HepG2 (cell line): ENCODE measurements around the gene TEF. TPM values are rescaled to one million over a fixed set of nuclear protein-coding genes. Genes with fewer than 3 reads are reported as not detected.
A peak's percentile ranks its signal among the peaks of the same experiment; 100 is the strongest.

Source experiments
- EED ChIP-seq: sonication (generic); formaldehyde crosslinking; IDR thresholded peaks from 2 replicates; pipeline ENCODE4 v1.5.0; 2020; ENCODE audit warnings: mild to moderate bottlenecking, missing genetic modification reagents
- HOXD1 ChIP-seq: sonication (generic); formaldehyde crosslinking; IDR thresholded peaks from 2 replicates; pipeline ENCODE4 v1.5.0; 2020; ENCODE audit warnings: missing genetic modification reagents
- MAX ChIP-seq: IDR thresholded peaks from 2 replicates; pipeline ENCODE4 v1.6.1; 2012; ENCODE audit warnings: inconsistent platforms
- ZNF33B ChIP-seq: sonication (generic); formaldehyde crosslinking; IDR thresholded peaks from 2 replicates; pipeline ENCODE4 v1.5.1; 2020; ENCODE audit warnings: mild to moderate bottlenecking, missing genetic modification reagents
- ZNF431 ChIP-seq: sonication (generic); formaldehyde crosslinking; IDR thresholded peaks from 2 replicates; pipeline ENCODE4 v1.9.0; 2022; ENCODE audit warnings: missing genetic modification reagents, low read depth, mild to moderate bottlenecking, borderline replicate concordance
- ZNF510 ChIP-seq: sonication (generic); formaldehyde crosslinking; IDR thresholded peaks from 2 replicates; pipeline ENCODE4 v1.4.0; 2020; ENCODE audit warnings: low read depth, mild to moderate bottlenecking, missing genetic modification reagents
- ZNF839 ChIP-seq: sonication (generic); formaldehyde crosslinking; IDR thresholded peaks from 2 replicates; pipeline ENCODE4 v1.4.0; 2020; ENCODE audit warnings: missing genetic modification reagents, mild to moderate bottlenecking, borderline replicate concordance
- polyA plus RNA-seq, 8 experiments: library from polyadenylated mRNA; depleted of rRNA in 3 of 8; stranded (reverse) in 7 of 8; unstranded in 1 of 8; fragments of >200 nt; fragmentation: Illumina TruSeq in 4 of 8; extraction: Trizol in 4 of 8; gene quantifications; 2 replicates each; pipeline versions ENCODE4 v1.2.1 to v1.2.3, GENCODE V29; 2011 to 2016; ENCODE audit warnings: low read depth in 4 of 8, missing spikeins in 1 of 8, mixed read lengths in 1 of 8; ENCODE audit not compliant: insufficient read depth in 1 of 8
- total RNA-seq, 5 experiments: library from RNA; depleted of rRNA; stranded (reverse); fragments of >200 nt; fragmentation: Illumina TruSeq; extraction: Trizol; gene quantifications; 2 replicates each; pipeline ENCODE4 v1.2.3, GENCODE V29; 2016; ENCODE audit warnings: low read depth in 1 of 5
- TF ChIP-seq, protein P1 (sequence below): IDR thresholded peaks from 2 replicates; pipeline ENCODE4 v1.6.1; 2012; ENCODE audit warnings: low read depth, low read length, improper control_type of control experiment
- TF ChIP-seq, protein P2 (sequence below): sonication (generic); formaldehyde crosslinking; IDR thresholded peaks from 2 replicates; pipeline ENCODE4 v1.8.0; 2022; ENCODE audit warnings: mild to moderate bottlenecking, missing genetic modification reagents; ENCODE audit not compliant: insufficient replicate concordance
- TF ChIP-seq, protein P3 (sequence below): IDR thresholded peaks from 2 replicates; pipeline ENCODE4 v1.6.1; 2016; ENCODE audit warnings: missing biosample characterization, missing genetic modification reagents, low read depth
- TF ChIP-seq, protein P4 (sequence below): sonication (generic); formaldehyde crosslinking; IDR thresholded peaks from 2 replicates; pipeline ENCODE4 v1.4.0; 2020; ENCODE audit warnings: missing genetic modification reagents
- TF ChIP-seq, protein P5 (sequence below): sonication (generic); formaldehyde crosslinking; IDR thresholded peaks from 2 replicates; pipeline ENCODE4 v1.8.0; 2022; ENCODE audit warnings: missing genetic modification reagents, mild to moderate bottlenecking, inconsistent platforms, borderline replicate concordance
- TF ChIP-seq, protein P6 (sequence below): sonication (generic); formaldehyde crosslinking; IDR thresholded peaks from 2 replicates; pipeline ENCODE4 v1.4.0; 2020; ENCODE audit warnings: missing genetic modification reagents, low read depth, mild to moderate bottlenecking, borderline replicate concordance

TEF gene
- total and polyA plus RNA-seq, 2 of the 13 experiments (the other 11 are each of a cell fraction or from before 2014, with no cell fraction given): 7.6 to 11.2 TPM

DNA sequence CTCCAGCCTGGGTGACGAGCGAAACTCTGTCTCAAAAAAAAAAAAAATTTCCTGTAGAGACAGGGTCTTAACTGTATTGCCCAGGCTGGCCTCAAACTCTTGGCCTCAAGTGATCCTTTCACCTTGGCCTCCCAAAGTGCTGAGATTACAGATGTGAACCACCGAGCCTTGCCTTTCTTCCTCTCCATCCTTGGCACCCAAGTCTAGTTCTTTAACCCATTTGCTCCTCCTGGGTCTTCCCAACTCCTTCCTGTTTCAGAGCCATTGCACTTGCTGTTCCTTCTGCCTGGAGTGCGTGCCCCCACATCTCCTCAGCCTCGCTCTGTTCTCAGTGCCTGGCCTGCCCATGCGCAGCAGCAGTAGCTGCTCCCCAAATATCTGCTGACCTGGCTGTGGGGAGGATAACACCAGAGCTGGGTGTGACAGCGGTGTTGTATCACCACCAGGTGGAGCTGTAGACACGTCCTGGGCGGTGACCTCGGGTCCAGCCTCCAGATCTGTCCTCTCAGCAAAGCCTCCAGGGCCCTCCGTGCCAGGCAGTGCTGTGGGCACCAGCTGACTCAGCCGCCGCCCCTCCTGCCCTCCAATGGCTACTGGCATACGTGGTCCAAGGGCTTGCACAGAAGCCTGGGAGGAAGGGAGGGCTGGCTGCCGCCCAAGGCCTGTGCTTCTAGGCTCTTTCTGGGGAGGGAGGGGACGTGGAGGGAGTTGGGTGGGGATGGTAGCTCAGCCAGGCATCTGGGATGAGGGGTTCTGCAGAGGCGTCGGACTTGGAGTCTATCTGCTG lies 22.0 kb downstream of the TEF start (continued):
- TF ChIP-seq, protein P1, sequence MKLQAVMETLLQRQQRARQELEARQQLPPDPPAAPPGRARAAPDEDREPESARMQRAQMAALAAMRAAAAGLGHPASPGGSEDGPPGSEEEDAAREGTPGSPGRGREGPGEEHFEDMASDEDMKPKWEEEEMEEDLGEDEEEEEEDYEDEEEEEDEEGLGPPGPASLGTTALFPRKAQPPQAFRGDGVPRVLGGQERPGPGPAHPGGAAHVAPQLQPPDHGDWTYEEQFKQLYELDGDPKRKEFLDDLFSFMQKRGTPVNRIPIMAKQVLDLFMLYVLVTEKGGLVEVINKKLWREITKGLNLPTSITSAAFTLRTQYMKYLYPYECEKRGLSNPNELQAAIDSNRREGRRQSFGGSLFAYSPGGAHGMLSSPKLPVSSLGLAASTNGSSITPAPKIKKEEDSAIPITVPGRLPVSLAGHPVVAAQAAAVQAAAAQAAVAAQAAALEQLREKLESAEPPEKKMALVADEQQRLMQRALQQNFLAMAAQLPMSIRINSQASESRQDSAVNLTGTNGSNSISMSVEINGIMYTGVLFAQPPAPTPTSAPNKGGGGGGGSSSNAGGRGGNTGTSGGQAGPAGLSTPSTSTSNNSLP: no peak
- TF ChIP-seq ZNF431 (CRISPR knock-in tag) (no peak), ZNF510 (CRISPR knock-in tag) (no peak), EED (CRISPR knock-in tag) (no peak), ZNF33B (CRISPR knock-in tag) (no peak), MAX (peak; percentile 63; the same call in 1 of the 2 replicates), HOXD1 (CRISPR knock-in tag) (0 out of 2 replicates have a peak, but pooled peaks have one; percentile 37), ZNF839 (CRISPR knock-in tag) (peak; percentile 91; the same call in 1 of the 2 replicates)
- TF ChIP-seq, protein P2, sequence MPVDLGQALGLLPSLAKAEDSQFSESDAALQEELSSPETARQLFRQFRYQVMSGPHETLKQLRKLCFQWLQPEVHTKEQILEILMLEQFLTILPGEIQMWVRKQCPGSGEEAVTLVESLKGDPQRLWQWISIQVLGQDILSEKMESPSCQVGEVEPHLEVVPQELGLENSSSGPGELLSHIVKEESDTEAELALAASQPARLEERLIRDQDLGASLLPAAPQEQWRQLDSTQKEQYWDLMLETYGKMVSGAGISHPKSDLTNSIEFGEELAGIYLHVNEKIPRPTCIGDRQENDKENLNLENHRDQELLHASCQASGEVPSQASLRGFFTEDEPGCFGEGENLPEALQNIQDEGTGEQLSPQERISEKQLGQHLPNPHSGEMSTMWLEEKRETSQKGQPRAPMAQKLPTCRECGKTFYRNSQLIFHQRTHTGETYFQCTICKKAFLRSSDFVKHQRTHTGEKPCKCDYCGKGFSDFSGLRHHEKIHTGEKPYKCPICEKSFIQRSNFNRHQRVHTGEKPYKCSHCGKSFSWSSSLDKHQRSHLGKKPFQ (CRISPR knock-in tag): no peak
- TF ChIP-seq, protein P3, sequence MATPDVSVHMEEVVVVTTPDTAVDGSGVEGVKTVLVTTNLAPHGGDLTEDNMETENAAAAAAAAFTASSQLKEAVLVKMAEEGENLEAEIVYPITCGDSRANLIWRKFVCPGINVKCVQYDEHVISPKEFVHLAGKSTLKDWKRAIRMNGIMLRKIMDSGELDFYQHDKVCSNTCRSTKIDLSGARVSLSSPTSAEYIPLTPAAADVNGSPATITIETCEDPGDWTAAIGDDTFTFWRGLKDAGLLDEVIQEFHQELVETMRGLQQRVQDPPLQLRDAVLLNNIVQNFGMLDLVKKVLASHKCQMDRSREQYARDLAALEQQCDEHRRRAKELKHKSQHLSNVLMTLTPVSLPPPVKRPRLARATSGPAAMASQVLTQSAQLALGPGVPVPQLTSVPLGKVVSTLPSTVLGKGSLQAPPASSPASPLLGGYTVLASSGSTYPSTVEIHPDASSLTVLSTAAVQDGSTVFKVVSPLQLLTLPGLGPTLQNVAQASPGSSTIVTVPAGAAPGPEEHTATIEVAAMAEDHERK (CRISPR knock-in tag): no peak
- TF ChIP-seq, protein P4, sequence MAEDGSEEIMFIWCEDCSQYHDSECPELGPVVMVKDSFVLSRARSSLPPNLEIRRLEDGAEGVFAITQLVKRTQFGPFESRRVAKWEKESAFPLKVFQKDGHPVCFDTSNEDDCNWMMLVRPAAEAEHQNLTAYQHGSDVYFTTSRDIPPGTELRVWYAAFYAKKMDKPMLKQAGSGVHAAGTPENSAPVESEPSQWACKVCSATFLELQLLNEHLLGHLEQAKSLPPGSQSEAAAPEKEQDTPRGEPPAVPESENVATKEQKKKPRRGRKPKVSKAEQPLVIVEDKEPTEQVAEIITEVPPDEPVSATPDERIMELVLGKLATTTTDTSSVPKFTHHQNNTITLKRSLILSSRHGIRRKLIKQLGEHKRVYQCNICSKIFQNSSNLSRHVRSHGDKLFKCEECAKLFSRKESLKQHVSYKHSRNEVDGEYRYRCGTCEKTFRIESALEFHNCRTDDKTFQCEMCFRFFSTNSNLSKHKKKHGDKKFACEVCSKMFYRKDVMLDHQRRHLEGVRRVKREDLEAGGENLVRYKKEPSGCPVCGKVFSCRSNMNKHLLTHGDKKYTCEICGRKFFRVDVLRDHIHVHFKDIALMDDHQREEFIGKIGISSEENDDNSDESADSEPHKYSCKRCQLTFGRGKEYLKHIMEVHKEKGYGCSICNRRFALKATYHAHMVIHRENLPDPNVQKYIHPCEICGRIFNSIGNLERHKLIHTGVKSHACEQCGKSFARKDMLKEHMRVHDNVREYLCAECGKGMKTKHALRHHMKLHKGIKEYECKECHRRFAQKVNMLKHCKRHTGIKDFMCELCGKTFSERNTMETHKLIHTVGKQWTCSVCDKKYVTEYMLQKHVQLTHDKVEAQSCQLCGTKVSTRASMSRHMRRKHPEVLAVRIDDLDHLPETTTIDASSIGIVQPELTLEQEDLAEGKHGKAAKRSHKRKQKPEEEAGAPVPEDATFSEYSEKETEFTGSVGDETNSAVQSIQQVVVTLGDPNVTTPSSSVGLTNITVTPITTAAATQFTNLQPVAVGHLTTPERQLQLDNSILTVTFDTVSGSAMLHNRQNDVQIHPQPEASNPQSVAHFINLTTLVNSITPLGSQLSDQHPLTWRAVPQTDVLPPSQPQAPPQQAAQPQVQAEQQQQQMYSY (CRISPR knock-in tag): no peak
- TF ChIP-seq, protein P5, sequence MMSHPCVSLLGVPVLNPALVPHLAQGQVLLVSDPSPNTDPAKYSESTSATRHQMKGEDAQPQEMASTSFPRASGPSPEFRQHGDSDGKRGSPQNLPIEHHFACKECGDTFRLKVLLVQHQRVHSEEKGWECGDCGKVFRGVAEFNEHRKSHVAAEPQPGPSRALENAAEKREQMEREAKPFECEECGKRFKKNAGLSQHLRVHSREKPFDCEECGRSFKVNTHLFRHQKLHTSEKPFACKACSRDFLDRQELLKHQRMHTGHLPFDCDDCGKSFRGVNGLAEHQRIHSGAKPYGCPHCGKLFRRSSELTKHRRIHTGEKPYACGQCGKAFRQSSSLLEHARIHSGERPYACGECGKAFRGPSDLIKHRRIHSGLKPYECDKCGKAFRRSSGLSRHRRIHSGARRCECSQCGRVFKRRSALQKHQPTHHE: no peak
- TF ChIP-seq, protein P6, sequence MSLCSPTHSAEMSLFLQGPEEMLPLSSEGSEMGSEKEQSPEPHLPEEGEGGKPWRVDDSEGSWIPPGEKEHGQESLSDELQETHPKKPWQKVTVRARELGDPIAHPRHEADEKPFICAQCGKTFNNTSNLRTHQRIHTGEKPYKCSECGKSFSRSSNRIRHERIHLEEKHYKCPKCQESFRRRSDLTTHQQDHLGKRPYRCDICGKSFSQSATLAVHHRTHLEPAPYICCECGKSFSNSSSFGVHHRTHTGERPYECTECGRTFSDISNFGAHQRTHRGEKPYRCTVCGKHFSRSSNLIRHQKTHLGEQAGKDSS (CRISPR knock-in tag): 0 out of 2 replicates have a peak, but pooled peaks have one; percentile 28
